Uterus (tissue), 4 donors: Measurements from ENCODE around the gene NPW. TPM values are rescaled to one million over a fixed set of nuclear protein-coding genes. Genes with fewer than 3 reads are reported as not detected.

ENCODE experiments used
- DNase-seq, 2 donors: peaks; one replicate each; pipeline ENCODE4 v3.0.0-alpha.2; 2019 to 2020
- H3K27ac ChIP-seq, 2 donors: fragments of 200-600 bp; sonication (generic); 1 replicate in 1 of 2; 2 replicates in 1 of 2; pipeline ENCODE4 v1.5.1; 2016 to 2018
- H3K27me3 ChIP-seq, 2 donors: fragments of 200-600 bp; sonication (generic); one replicate each; pipeline ENCODE4 v1.5.1; 2018 to 2019; ENCODE audit warnings: control low read depth in 1 of 2
- H3K36me3 ChIP-seq, 2 donors: fragments of 200-600 bp; sonication (generic); one replicate each; pipeline ENCODE4 v1.5.1; 2019; ENCODE audit warnings: control low read depth in 1 of 2
- H3K4me1 ChIP-seq, 2 donors: fragments of 200-600 bp; sonication (generic); one replicate each; pipeline ENCODE4 v1.5.1; 2018 to 2019; ENCODE audit warnings: control low read depth in 1 of 2
- H3K4me3 ChIP-seq, 2 donors: fragments of 200-600 bp; sonication (generic); 1 replicate in 1 of 2; 2 replicates in 1 of 2; pipeline ENCODE4 v1.5.1; 2018 to 2019; ENCODE audit warnings: mild to moderate bottlenecking in 1 of 2
- H3K9me3 ChIP-seq, 2 donors: fragments of 200-600 bp; sonication (generic); one replicate each; pipeline ENCODE4 v1.5.1; 2019; ENCODE audit warnings: control low read depth in 1 of 2
- CTCF ChIP-seq, 4 experiments: fragments of 200-600 bp in 2 of 4; fragments of 450-650 bp in 2 of 4; sonication (generic) in 2 of 4; IDR thresholded peaks; one replicate each; pipeline ENCODE4 v1.5.1; 2016 to 2019; ENCODE audit warnings: antibody characterized with exemption in 4 of 4, mild to moderate bottlenecking in 2 of 4, moderate library complexity in 1 of 4
- POLR2A ChIP-seq, 2 donors: fragments of 450-650 bp; IDR thresholded peaks; one replicate each; pipeline ENCODE4 v1.6.1; 2016; ENCODE audit warnings: antibody characterized with exemption in 2 of 2, mild to moderate bottlenecking in 1 of 2, moderate library complexity in 1 of 2
- intact Hi-C: fragments of 100-400 bp; cut with DNase I; formaldehyde crosslinking; loops from one replicate; pipeline ENCODE4 v1.15.1; 2023; ENCODE audit warnings: low total_unique reads
- total RNA-seq, 4 donors: library from RNA; depleted of rRNA in 3 of 4; stranded (reverse); fragments of >200 nt in 3 of 4; gene quantifications; one replicate each; pipeline versions ENCODE4 v1.1.0 to v1.2.4, GENCODE V29; 2014 to 2023
- donor health status: DM: yes; HTN: yes; CAD: no.

The NPW gene
- total RNA-seq, 4 donors from 2014 or later = 1.5 TPM; not detected in 3

- intact Hi-C loops = no loop called here
- no peaks in the 10 kb centered on the region for H3K9me3 ChIP-seq
- no peak for DNase-seq
- no peaks in the 10 kb centered on the region for H3K36me3 ChIP-seq
- H3K27me3 ChIP-seq = no peaks in the 10 kb centered on the region
- no peak overlapping the region for H3K27ac ChIP-seq
- no peak overlapping the region for H3K4me3 ChIP-seq
- peaks cover 0 to 18% of the 10 kb centered on the region in 2 donors for H3K4me1 ChIP-seq
- TF ChIP-seq POLR2A (IDR thresholded peaks at IDR 0.05) = no peak
- no peak for TF ChIP-seq CTCF (IDR thresholded peaks at IDR 0.05)
Measured at GRCh38 chr16:1974157-1975070, 45.2 kb upstream of the NPW start.

GRCh38 chr16:1975432-1976215 lies 44.0 kb upstream of the NPW start:
- Histone ChIP-seq H3K4me3 (no peak overlapping the region), H3K9me3 (no peaks in the 10 kb centered on the region), H3K36me3 (no peaks in the 10 kb centered on the region), H3K27ac (no peak overlapping the region), H3K4me1 (peaks cover 0 to 18% of the 10 kb centered on the region in 2 donors), H3K27me3 (peaks cover 0 to 5% of the 10 kb centered on the region in 2 donors)
- no peak for DNase-seq
- intact Hi-C loops = no loop called here
- TF ChIP-seq CTCF (IDR thresholded peaks at IDR 0.05) = no peak
- no peak for TF ChIP-seq POLR2A (IDR thresholded peaks at IDR 0.05)

GRCh38 chr16:1976216-1976520 lies 43.4 kb upstream of the NPW start:
- no peak for TF ChIP-seq CTCF (IDR thresholded peaks at IDR 0.05)
- no peak for TF ChIP-seq POLR2A (IDR thresholded peaks at IDR 0.05)
- H3K36me3 ChIP-seq = no peaks in the 10 kb centered on the region

GRCh38 chr16:1976951-1977874 lies 42.4 kb upstream of the NPW start:
- Histone ChIP-seq H3K9me3 (no peaks in the 10 kb centered on the region), H3K4me3 (no peak overlapping the region), H3K27me3 (peaks cover 0 to 10% of the 10 kb centered on the region in 2 donors), H3K27ac (no peak overlapping the region), H3K36me3 (no peaks in the 10 kb centered on the region), H3K4me1 (peaks cover 0 to 12% of the 10 kb centered on the region in 2 donors)
- DNase-seq = no peak
- intact Hi-C loops = no loop called here
- TF ChIP-seq POLR2A (IDR thresholded peaks at IDR 0.05) = no peak
- TF ChIP-seq CTCF (IDR thresholded peaks at IDR 0.05) = no peak

More at GRCh38 chr16:1976216-1976520, 43.4 kb upstream of the NPW start:
- H3K27ac ChIP-seq = no peak overlapping the region
- H3K4me1 ChIP-seq = peaks cover 0 to 14% of the 10 kb centered on the region in 2 donors
- peaks cover 0 to 7% of the 10 kb centered on the region in 2 donors for H3K27me3 ChIP-seq
- DNase-seq = no peak
- intact Hi-C loops = no loop called here
- H3K4me3 ChIP-seq = no peak overlapping the region
- no peaks in the 10 kb centered on the region for H3K9me3 ChIP-seq
